Neural cell (in vitro differentiated cells): ENCODE results near the gene MICU1. TPM values are rescaled to one million over a fixed set of nuclear protein-coding genes. Genes with fewer than 3 reads are reported as not detected.

Experiments used
- H2AFZ ChIP-seq: fragments of 200-600, 300-800 bp; sonication (generic), shearing (Covaris generic); 2 replicates; pipeline ENCODE4 v1.6.0; 2014; ENCODE audit warnings: low read depth, mild to moderate bottlenecking, antibody characterized with exemption, low read length, moderate library complexity
- H3F3A ChIP-seq: fragments of 200-600 bp; shearing (Covaris generic); 2 replicates; pipeline ENCODE4 v1.6.1; 2016; ENCODE audit warnings: mild to moderate bottlenecking, moderate library complexity, mixed read lengths, antibody characterized with exemption, low read length; ENCODE audit not compliant: insufficient read depth, poor library complexity, severe bottlenecking
- H3K27ac ChIP-seq: fragments of 200-600, 300-800 bp; sonication (generic), shearing (Covaris generic); 2 replicates; pipeline ENCODE4 v1.5.1; 2014; ENCODE audit warnings: mild to moderate bottlenecking, low read length, moderate library complexity
- H3K27me3 ChIP-seq: fragments of 300-800, 200-600 bp; sonication (generic), shearing (Covaris generic); 2 replicates; pipeline ENCODE4 v1.6.0; 2014; ENCODE audit warnings: mild to moderate bottlenecking, low read depth, low read length, moderate library complexity; ENCODE audit not compliant: insufficient read depth
- H3K36me3 ChIP-seq: fragments of 300-800, 200-600 bp; sonication (generic), shearing (Covaris generic); 2 replicates; pipeline ENCODE4 v1.5.1; 2014; ENCODE audit warnings: mild to moderate bottlenecking, antibody characterized with exemption, low read length, moderate library complexity; ENCODE audit not compliant: insufficient read depth
- H3K4me2 ChIP-seq: fragments of 300-800, 200-600 bp; sonication (generic), shearing (Covaris generic); 2 replicates; pipeline ENCODE4 v1.6.0; 2014; ENCODE audit warnings: mild to moderate bottlenecking, low read length
- H3K4me3 ChIP-seq: fragments of 300-800, 200-600 bp; sonication (generic), shearing (Covaris generic); 2 replicates; pipeline ENCODE4 v1.5.1; 2014; ENCODE audit warnings: mild to moderate bottlenecking, low read length, moderate library complexity
- H3K79me2 ChIP-seq: fragments of 200-600 bp; shearing (Covaris generic); replicated peaks from 2 replicates; pipeline ENCODE4 v1.6.0; 2014; ENCODE audit warnings: mild to moderate bottlenecking, low read length, moderate library complexity; ENCODE audit not compliant: insufficient read depth
- H3K9ac ChIP-seq: fragments of 300-800, 200-600 bp; sonication (generic), shearing (Covaris generic); 2 replicates; pipeline ENCODE4 v1.6.1; 2016; ENCODE audit warnings: mild to moderate bottlenecking, low read length, mixed read lengths
- H3K9me2 ChIP-seq: fragments of 200-600 bp; shearing (Covaris generic); 2 replicates; pipeline ENCODE4 v1.6.1; 2016; ENCODE audit warnings: mild to moderate bottlenecking, low read length, mixed read lengths; ENCODE audit not compliant: insufficient read depth
- H3K9me3 ChIP-seq: fragments of 200-600, 300-800 bp; sonication (generic), shearing (Covaris generic); 2 replicates; pipeline ENCODE4 v1.6.1; 2016; ENCODE audit warnings: mild to moderate bottlenecking, mixed run types, low read length, moderate library complexity, mixed read lengths
- H4K20me1 ChIP-seq: fragments of 200-600 bp; shearing (Covaris generic); 2 replicates; pipeline ENCODE4 v1.6.1; 2016; ENCODE audit warnings: mild to moderate bottlenecking, mixed run types; ENCODE audit not compliant: insufficient read depth
- CTCF ChIP-seq: fragments of 450-650 bp; IDR thresholded peaks from 2 replicates; pipeline ENCODE4 v1.5.1; 2014; ENCODE audit warnings: antibody characterized with exemption, mild to moderate bottlenecking, moderate library complexity; ENCODE audit not compliant: poor library complexity, severe bottlenecking
- EP300 ChIP-seq: fragments of 450-650 bp; conservative IDR thresholded peaks from 2 replicates; pipeline ENCODE4 v1.6.1; 2014; ENCODE audit warnings: antibody characterized with exemption, mild to moderate bottlenecking, moderate library complexity; ENCODE audit not compliant: poor library complexity, severe bottlenecking
- EZH2 ChIP-seq: fragments of 200-600, 300-800 bp; shearing (Covaris generic), sonication (generic); IDR thresholded peaks from 2 replicates; pipeline ENCODE4 v1.6.1; 2014; ENCODE audit warnings: antibody characterized with exemption, low read length, borderline replicate concordance, mild to moderate bottlenecking; ENCODE audit not compliant: insufficient read depth, poor library complexity, severe bottlenecking
- MXI1 ChIP-seq: fragments of 450-650 bp; conservative IDR thresholded peaks from 2 replicates; pipeline ENCODE4 v1.6.1; 2014; ENCODE audit warnings: antibody characterized with exemption, mild to moderate bottlenecking; ENCODE audit not compliant: poor library complexity, severe bottlenecking
- POLR2AphosphoS5 ChIP-seq: IDR thresholded peaks from 2 replicates; pipeline ENCODE4 v1.6.1; 2012
- RAD21 ChIP-seq: fragments of 450-650 bp; conservative IDR thresholded peaks from 2 replicates; pipeline ENCODE4 v1.6.1; 2014; ENCODE audit warnings: antibody characterized with exemption, mild to moderate bottlenecking, moderate library complexity
- REST ChIP-seq: IDR thresholded peaks from 2 replicates; pipeline ENCODE4 v1.6.1; 2012; ENCODE audit warnings: borderline replicate concordance
- SMC3 ChIP-seq: fragments of 450-650 bp; conservative IDR thresholded peaks from 2 replicates; pipeline ENCODE4 v1.6.1; 2014; ENCODE audit warnings: antibody characterized with exemption, mild to moderate bottlenecking, moderate library complexity; ENCODE audit not compliant: poor library complexity
- TAF1 ChIP-seq: IDR thresholded peaks from 2 replicates; pipeline ENCODE4 v1.6.1; 2012; ENCODE audit warnings: low read depth
- polyA plus RNA-seq: library from polyadenylated mRNA; depleted of rRNA; stranded (reverse); fragments of >200 nt; gene quantifications from 2 replicates; pipeline ENCODE4 v1.2.3, GENCODE V29; 2014

MICU1 gene
- polyA plus RNA-seq, 1 donor from 2014 or later, result 86.0 TPM

- Histone ChIP-seq H3F3A (no peaks in the 10 kb centered on the region), H3K36me3 (no peaks in the 10 kb centered on the region), H3K27me3 (no peaks in the 10 kb centered on the region), H3K79me2 (peaks cover 23% of the 10 kb centered on the region), H4K20me1 (no peaks in the 10 kb centered on the region), H3K4me2 (peak overlapping the region; percentile 97), H3K9me3 (no peaks in the 10 kb centered on the region), H3K27ac (peak overlapping the region; percentile 98), H2AFZ (peak overlapping the region; percentile 14), H3K9ac (peak overlapping the region; percentile 94), H3K4me3 (peak overlapping the region; percentile 98), H3K9me2 (no peaks in the 10 kb centered on the region)
- TF ChIP-seq EZH2 (no peak), POLR2AphosphoS5 (no peak), CTCF (no peak), RAD21 (no peak), EP300 (no peak), TAF1 (no peak), REST (no peak), SMC3 (no peak), MXI1 (no peak)
Measured at GRCh38 chr10:72353028-72353964, 272.6 kb downstream of the MICU1 start.

- Histone ChIP-seq H3K79me2 (peaks cover 23% of the 10 kb centered on the region), H3K4me3 (no peak overlapping the region), H4K20me1 (no peaks in the 10 kb centered on the region), H2AFZ (no peak overlapping the region), H3K27ac (no peak overlapping the region), H3F3A (no peaks in the 10 kb centered on the region), H3K9ac (no peak overlapping the region), H3K9me2 (no peaks in the 10 kb centered on the region), H3K9me3 (no peaks in the 10 kb centered on the region), H3K36me3 (no peaks in the 10 kb centered on the region), H3K4me2 (no peak overlapping the region), H3K27me3 (no peaks in the 10 kb centered on the region)
- TF ChIP-seq EZH2 (no peak), EP300 (no peak), RAD21 (no peak), POLR2AphosphoS5 (no peak), REST (no peak), SMC3 (no peak), MXI1 (no peak), CTCF (no peak), TAF1 (no peak)
Measured at GRCh38 chr10:72351479-72351878, 274.4 kb downstream of the MICU1 start.
